T47D (cell line): Measurements from ENCODE around the gene BCOR.
A peak's percentile ranks its signal among the peaks of the same experiment; 100 is the strongest.

ENCODE experiments used
- DNase-seq, 2 experiments: peaks; one replicate each; pipeline versions ENCODE4 v3.0.0 to v3.0.0-alpha.2; 2011 to 2012; ENCODE audit warnings: low read depth in 1 of 2, low spot score in 1 of 2
- JUND ChIP-seq: IDR thresholded peaks from 2 replicates; pipeline ENCODE4 v1.6.1; 2012; ENCODE audit warnings: low read depth
- in situ Hi-C: cut with HindIII; loops from 2 replicates; pipeline ENCODE4 v1.10.0; 2016; ENCODE audit warnings: low sequenced_read_pairs, low pct_unique_long_range_greater_than_20kb

BCOR gene

DNA sequence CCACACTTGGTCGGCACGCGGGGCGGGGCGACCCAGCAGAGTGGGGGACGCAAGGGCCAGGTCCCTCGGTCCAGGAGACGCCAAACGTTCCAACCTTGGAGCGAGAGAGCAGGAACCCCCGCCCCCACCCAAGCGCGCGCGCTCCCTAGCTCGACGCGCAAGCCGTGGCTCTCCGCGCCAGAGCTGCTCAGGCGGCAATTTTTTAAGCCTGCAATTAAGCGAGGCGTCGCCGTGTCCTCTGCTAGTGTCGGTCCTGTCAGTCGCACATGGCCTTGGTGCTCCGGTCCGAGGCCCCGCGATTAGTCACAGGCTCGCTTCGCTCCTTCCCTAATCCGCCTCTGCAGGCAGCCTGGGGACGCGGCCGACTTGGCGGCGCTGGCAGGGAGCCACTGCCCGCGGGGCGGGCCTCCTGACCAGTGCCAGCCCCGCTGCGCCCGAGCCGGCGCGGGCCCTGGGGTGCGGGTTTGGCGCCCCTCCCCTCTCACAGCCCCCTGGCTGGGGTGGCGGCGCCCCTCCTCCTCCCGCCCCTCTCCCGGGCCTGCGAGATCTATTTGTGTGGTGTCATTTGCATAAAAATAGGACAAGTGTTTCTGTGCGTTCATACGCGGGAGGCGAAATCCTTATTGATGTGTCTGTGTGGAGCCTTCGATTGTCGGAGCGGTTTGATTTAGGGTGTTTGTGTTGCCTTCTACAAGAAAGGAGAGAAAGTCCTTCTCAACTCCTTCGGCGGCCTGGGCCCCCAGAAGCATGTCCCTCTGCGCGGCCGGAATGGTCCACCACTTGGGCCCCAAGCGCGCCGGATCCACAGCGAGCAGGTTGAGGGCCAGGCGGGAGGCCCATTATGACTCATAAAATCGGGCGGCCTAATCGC lies 9.8 kb upstream of the BCOR start:
- in situ Hi-C loops: no loop called here
- DNase-seq: peak; percentile 47 to 73
- TF ChIP-seq JUND: no peak

GRCh38 chrX:40106676-40107290 lies 9.0 kb upstream of the BCOR start:
- DNase-seq: no peak
- in situ Hi-C loops: no loop called here
- no peak for TF ChIP-seq JUND

- DNase-seq: peak; percentile 47 to 84
- in situ Hi-C loops: no loop called here
- TF ChIP-seq JUND: no peak
These were observed 8.3 kb upstream of the BCOR start for GRCh38 chrX:40105835-40106675.

- DNase-seq: peak in 1 of 2 experiments; percentile 49
- in situ Hi-C loops: no loop called here
- no peak for TF ChIP-seq JUND
These were observed 7.5 kb upstream of the BCOR start for GRCh38 chrX:40104985-40105834.

- DNase-seq: peak in 1 of 2 experiments; percentile 52
- in situ Hi-C loops: no loop called here
- no peak for TF ChIP-seq JUND
These were observed 6.8 kb upstream of the BCOR start for GRCh38 chrX:40104630-40104984.

GRCh38 chrX:40103565-40104323 lies 6.0 kb upstream of the BCOR start:
- no peak for TF ChIP-seq JUND
- in situ Hi-C loops: no loop called here
- no peak for DNase-seq

GRCh38 chrX:40102393-40103381 lies 4.9 kb upstream of the BCOR start:
- TF ChIP-seq JUND: no peak
- DNase-seq: no peak
- in situ Hi-C loops: no loop called here

DNA sequence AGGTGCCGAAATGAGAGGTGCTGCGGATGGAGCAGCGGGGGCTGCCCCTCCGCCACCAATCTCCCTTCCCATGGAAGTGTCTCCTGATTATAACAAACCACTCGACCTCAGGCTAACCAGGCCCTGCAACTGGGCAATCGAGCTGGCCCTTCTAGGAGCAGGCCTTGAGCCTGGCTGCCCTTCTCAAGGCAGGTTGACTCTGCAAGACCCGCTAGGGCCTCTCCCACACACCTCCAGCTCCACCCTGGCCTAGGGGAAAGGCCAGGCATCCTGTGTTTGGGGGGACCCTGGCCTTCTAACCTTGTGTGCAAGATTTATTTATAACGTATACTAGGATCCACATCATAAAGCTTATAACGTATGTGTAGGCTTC lies 3.7 kb upstream of the BCOR start:
- in situ Hi-C loops: no loop called here
- no peak for DNase-seq
- TF ChIP-seq JUND: no peak

DNA sequence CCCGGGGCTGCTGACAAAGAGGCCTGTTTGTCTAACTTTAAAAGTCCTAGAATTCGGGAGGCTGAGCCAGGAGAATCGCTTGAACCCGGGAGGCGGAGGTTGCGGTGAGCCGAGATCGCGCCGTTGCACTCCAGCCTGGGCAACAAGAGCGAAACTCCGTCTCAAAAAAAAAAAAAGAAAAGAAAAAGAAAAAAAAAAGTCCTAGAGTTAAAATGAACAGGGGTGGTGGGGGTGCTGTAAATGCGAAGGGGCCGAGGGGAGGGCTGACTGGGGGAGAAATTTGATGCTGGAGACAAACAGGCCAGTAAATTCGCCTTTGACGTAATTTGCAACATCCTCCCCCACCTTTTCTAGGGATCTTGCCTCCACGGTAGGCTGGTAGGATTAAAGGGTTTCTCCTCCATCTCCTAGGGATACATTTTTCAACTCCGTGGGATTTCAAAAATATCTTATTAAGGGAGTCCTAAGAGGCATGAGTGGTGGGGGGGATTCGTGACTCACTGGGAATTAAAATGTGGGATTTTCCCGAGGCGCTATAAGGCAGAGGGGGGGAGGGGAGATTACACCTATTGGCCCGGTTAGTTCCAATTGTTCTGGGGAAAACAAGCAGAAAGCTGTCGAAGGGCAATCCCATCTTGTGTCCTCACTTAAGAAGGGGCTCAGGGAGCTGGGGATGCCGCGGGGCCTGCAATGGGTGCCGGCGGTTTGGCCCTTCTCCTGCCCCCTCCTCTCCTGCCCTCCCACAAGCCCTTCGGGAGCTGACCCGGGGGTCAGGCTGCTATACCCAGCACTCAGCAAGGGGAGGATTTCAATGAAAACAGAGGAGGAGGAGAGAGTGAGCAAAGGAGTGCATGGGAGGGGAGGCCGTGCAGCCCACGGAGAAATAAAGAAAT lies 3.0 kb upstream of the BCOR start:
- no peak for TF ChIP-seq JUND
- in situ Hi-C loops: no loop called here
- DNase-seq: no peak

- DNase-seq: peak in 1 of 2 experiments; percentile 78
- no peak for TF ChIP-seq JUND
- in situ Hi-C loops: no loop called here
These were observed 2.4 kb upstream of the BCOR start for GRCh38 chrX:40100141-40100536.
